Measurements from ENCODE around the gene EXTL1. TPM values are rescaled to one million over a fixed set of nuclear protein-coding genes. Genes with fewer than 3 reads are reported as not detected.

Gene EXTL1
- total and polyA plus RNA-seq, 2 of the 4 experiments (the other 2 are of a cell fraction) = 0.90 to 5.2 TPM

DNA sequence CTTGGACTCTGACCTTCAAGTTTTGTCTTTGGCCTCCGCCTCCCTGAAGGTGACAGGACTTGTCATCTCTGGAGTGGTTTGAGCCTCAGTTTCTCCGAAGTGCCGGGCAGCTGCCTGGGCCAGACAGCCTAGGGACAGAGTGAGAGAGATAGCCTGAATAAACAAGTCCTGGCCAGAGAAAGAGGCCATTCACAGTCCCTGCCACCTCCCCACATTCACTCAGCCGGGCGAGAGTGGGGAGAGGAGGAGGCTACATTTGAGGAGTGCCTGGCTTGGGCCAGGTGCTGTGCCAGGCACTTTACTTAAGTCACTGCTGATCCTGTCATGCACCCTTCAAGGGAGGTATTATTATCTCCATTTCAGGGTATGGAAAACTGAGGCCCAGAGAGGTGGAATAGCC is 3.5 kb downstream of the EXTL1 start:
- WGBS, 2 experiments (ENCODE audit: extremely low coverage in 2 of 2, insufficient read length in 1 of 2) = no CpG with 5 or more reads among the region's 5 CpGs
- in situ Hi-C loops (cut with MboI; ENCODE audit: low sequenced_read_pairs) (no loop called here), dilution Hi-C loops (cut with HindIII; ENCODE audit: low sequenced_read_pairs, unreplicated experiment) (no loop called here), intact Hi-C loops (cut with micrococcal nuclease) (no loop called here)
- Histone ChIP-seq H3K27me3 (ENCODE audit: control insufficient read depth, insufficient read depth, low read length) (peaks cover 3% of the 10 kb centered on the region; the same call in 1 of the 2 replicates), H2BK15ac (ENCODE audit: low read depth, low read length) (no peak overlapping the region), H3K56ac (ENCODE audit: extremely low read depth, insufficient read depth, low read length) (no peak overlapping the region), H3K18ac (ENCODE audit: low read depth, low read length) (no peak overlapping the region), H3K23ac (ENCODE audit: low read depth, low read length) (no peak overlapping the region), H4K5ac (ENCODE audit: low read depth, low read length) (no peak overlapping the region), H3K4me2 (ENCODE audit: low read depth, low read length) (no peak overlapping the region), H2BK5ac (ENCODE audit: low read depth, low read length, poor library complexity, severe bottlenecking) (no peak overlapping the region), H2AK9ac (replicated peaks; ENCODE audit: low read depth, low read length, poor library complexity) (no peak overlapping the region), H3K14ac (replicated peaks; ENCODE audit: low read depth, low read length) (no peak overlapping the region), H3K4ac (ENCODE audit: low read depth, low read length) (no peak overlapping the region), H2AK5ac (ENCODE audit: low read depth, low read length) (no peak overlapping the region), H2BK20ac (ENCODE audit: low read depth, low read length) (no peak overlapping the region), H4K91ac (ENCODE audit: insufficient read depth, low read depth, low read length) (no peak overlapping the region), H3K9me3 (ENCODE audit: control insufficient read depth, insufficient read depth, low read length) (no peaks in the 10 kb centered on the region), H2BK120ac (ENCODE audit: low read depth, low read length) (no peak overlapping the region), H4K20me1 (ENCODE audit: insufficient read depth, low read length) (no peaks in the 10 kb centered on the region), H3K27ac (ENCODE audit: insufficient read depth, low read length) (no peak overlapping the region), H3K79me1 (ENCODE audit: low read depth in 1 of 2, low read length in 2 of 2) (no peaks in the 10 kb centered on the region), H2AFZ (replicated peaks; ENCODE audit: low read length, poor library complexity) (no peak overlapping the region), H3K9me1 (ENCODE audit: insufficient read depth, low read length) (peaks cover 4% of the 10 kb centered on the region), H3K4me3 (ENCODE audit: insufficient read depth, low read depth, low read length) (no peak overlapping the region), H3K9ac (ENCODE audit: low read depth, low read length) (no peak overlapping the region), H4K8ac (ENCODE audit: low read depth in 2 of 2, low read length in 2 of 2) (no peak overlapping the region), H3K4me1 (ENCODE audit: control insufficient read depth, insufficient read depth, low read length) (peaks cover 15% of the 10 kb centered on the region), H3K36me3 (ENCODE audit: control insufficient read depth, insufficient read depth, low read length) (no peaks in the 10 kb centered on the region)
- no peak for ATAC-seq (ENCODE audit: low read depth)
- no peak for DNase-seq
- BruUV-seq (replicated peaks) = no TSS peak
- ChIA-PET POLR2A (ENCODE audit: unreplicated experiment) (no interaction called here), CTCF (no interaction called here)
- TF ChIP-seq NFE2L2 (IDR thresholded peaks at IDR 0.05; ENCODE audit: low read depth, low read length) (no peak), POLR2A (IDR thresholded peaks at IDR 0.05; ENCODE audit: low read depth, low read length) (no peak), RAD21 (IDR thresholded peaks at IDR 0.05; ENCODE audit: low read length) (no peak), CHD1 (IDR thresholded peaks at IDR 0.05; ENCODE audit: low read depth, low read length) (no peak), MXI1 (IDR thresholded peaks at IDR 0.05; ENCODE audit: borderline replicate concordance, low read depth, low read length) (no peak), SMC3 (IDR thresholded peaks at IDR 0.05; ENCODE audit: low read depth, low read length) (no peak), RCOR1 (IDR thresholded peaks at IDR 0.05; ENCODE audit: insufficient replicate concordance, low read length) (no peak), RFX5 (IDR thresholded peaks at IDR 0.05; ENCODE audit: low read depth, low read length) (no peak), BHLHE40 (IDR thresholded peaks at IDR 0.05; ENCODE audit: low read depth, low read length) (no peak)
- TF ChIP-seq, protein P1, sequence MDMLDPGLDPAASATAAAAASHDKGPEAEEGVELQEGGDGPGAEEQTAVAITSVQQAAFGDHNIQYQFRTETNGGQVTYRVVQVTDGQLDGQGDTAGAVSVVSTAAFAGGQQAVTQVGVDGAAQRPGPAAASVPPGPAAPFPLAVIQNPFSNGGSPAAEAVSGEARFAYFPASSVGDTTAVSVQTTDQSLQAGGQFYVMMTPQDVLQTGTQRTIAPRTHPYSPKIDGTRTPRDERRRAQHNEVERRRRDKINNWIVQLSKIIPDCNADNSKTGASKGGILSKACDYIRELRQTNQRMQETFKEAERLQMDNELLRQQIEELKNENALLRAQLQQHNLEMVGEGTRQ (IDR thresholded peaks at IDR 0.05; ENCODE audit: low read depth, low read length) = no peak
- TF ChIP-seq, protein P2, sequence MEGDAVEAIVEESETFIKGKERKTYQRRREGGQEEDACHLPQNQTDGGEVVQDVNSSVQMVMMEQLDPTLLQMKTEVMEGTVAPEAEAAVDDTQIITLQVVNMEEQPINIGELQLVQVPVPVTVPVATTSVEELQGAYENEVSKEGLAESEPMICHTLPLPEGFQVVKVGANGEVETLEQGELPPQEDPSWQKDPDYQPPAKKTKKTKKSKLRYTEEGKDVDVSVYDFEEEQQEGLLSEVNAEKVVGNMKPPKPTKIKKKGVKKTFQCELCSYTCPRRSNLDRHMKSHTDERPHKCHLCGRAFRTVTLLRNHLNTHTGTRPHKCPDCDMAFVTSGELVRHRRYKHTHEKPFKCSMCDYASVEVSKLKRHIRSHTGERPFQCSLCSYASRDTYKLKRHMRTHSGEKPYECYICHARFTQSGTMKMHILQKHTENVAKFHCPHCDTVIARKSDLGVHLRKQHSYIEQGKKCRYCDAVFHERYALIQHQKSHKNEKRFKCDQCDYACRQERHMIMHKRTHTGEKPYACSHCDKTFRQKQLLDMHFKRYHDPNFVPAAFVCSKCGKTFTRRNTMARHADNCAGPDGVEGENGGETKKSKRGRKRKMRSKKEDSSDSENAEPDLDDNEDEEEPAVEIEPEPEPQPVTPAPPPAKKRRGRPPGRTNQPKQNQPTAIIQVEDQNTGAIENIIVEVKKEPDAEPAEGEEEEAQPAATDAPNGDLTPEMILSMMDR (conservative IDR thresholded peaks at IDR 0.05; ENCODE audit: low read depth, low read length) = no peak

All from IMR-90 (cell line).